Nucleus accumbens (tissue), 56 donors: Measurements from ENCODE around the gene FOXL3.
"Not testable (repeated sequence)": the region's sequence is repeated elsewhere in the genome, so short reads cannot be mapped to it uniquely, and the experiment has no call there.

Experiments used
- DNase-seq, 56 donors: peaks; one replicate each; lab custom pipeline; 2025; lab: John Stamatoyannopoulos, UW

FOXL3 gene

DNA sequence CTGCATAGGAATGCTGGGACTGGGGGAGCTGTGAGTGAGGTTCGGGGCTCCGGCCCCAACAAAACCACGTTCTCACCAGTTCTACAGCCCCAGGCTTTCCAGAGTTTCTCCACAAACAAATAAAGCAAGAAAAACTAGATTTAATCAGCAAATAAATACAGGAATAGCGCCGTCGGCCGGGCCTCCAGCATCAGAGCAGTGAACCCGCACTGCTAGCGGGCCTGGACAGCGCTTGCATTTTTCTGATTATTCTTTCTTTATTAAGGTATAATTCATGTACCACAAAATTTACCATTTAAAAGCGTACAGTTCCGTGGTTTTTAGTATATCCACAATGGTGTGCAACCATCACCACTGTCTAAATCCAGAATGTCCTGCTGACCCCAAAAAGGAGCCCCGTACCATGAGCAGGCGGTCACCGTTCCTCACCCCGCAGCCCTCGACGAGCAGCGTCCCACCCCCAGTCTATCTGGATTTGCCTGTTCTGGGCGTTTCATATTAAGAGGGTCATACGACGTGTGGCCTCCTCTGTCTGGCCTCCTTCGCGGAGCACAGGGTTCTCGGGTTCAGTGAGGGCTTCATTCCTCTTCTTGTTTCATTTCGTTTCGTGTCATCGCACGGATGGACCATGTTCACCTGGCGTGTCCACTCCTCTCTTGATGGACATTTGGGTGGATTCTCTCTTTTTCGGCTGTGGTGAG, 35.5 kb upstream of the FOXL3 start:
- DNase-seq = no peak

DNA sequence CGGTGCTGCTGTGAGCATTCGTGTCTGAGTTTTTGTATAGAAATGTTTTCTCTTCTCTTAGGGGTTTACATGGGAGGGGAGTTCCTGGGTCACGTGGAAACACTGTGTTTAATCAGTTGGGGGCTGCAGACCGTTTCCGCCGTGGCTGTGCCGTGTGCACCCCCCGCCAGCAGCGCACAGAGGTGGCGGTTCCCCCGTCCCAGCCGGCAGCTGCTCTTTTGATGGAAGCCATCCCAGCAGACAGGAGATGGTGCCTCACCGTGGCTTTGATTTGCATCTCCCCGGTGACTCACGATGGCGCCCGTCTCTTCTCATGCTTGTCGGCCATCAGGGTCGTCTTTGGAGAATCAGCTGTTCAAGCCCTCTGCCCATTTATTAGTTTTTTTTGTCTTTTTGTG, 34.9 kb upstream of the FOXL3 start:
- no peak for DNase-seq

DNA sequence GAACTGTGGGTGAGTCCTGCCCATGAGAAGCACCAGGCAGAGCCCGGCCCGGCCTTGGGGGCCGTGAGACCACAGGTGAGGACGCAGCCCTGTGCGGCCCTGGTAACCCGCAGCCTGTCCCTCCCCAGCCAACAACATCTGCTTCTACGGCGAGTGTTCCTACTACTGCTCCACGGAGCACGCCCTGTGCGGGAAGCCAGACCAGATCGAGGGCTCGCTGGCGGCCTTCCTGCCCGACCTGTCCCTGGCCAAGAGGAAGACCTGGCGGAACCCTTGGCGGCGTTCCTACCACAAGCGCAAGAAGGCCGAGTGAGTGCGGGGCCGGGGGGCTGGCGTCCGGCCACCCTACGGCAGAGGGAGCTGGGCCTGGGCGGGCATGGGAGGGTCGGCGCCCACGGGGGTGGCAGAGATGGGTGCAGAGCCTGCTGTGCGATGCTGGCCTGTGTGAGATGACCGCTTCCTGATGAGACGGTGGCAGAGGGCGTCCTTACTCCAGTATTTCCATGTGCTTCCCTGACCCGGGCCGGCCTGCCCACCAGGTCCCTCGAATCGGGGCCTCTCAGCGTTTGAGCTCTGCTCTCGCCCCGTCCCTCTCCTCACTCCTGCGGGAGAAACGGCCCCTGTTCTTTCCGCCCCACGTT, 34.1 kb upstream of the FOXL3 start:
- DNase-seq = no peak

DNA sequence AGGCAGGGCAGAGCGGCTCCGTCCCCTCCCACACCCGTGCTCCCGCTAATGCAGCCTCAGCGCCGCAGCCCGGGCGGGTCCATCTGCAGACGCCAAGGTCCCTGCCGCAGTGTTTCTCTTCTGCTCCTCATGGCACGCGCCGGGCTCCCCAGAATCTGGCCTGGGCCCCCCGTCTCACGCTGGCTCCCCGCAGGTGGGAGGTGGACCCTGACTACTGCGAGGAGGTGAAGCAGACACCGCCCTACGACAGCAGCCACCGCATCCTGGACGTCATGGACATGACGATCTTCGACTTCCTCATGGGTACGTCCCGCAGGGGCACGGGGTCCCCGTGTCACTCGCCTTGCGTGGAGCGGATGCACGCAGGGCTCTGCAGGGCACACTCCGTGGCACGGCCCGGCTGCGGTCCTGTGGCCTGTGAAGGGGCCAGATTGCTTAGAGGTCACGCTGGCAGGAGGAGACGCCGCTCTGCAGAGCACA, 33.5 kb upstream of the FOXL3 start:
- DNase-seq = no peak

DNA sequence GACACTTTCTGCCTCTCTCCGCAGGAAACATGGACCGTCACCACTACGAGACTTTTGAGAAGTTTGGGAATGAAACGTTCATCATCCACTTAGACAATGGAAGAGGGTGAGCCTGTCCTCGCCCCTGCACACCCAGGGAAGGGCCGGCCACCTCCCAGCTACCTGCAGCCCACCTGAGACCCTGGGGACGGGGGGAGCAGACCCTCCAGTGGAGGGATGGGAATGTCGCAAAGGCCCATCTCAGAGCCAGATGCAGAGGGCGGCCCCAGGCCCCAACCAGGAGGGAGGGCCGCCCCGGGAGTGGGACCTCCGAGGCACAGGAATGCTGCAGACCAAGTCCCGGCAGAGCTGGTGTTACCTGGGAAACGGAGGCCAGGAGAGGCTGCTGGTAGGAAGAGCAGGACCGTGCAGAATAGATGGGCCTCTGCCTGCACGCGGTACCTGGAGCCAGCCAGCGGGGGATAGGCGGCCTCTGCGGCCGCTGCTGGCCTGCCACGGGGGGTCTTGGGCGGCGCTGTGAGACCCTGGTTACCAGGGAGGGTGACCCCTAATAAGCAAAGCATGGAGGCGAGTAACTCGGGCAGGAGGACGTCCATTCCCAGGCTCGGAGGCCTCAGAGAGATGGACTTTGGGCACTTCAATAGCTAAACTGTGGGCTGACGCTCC, 32.9 kb upstream of the FOXL3 start:
- no peak for DNase-seq

DNA sequence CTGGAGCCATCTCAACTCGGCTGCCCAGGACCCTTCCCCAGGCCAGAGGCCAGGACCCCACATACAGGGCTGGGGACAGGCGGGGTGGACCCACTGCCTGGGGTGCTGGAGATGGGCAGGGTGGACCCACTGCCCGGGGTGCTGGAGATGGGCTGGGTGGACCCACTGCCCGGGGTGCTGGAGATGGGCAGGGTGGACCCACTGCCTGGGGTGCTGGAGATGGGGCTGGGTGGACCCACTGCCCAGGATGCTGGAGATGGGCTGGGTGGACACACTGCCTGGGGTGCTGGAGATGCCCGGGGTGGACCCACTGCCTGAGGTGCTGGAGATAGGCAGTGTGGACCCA, 32.4 kb upstream of the FOXL3 start:
- DNase-seq = no peak

DNA sequence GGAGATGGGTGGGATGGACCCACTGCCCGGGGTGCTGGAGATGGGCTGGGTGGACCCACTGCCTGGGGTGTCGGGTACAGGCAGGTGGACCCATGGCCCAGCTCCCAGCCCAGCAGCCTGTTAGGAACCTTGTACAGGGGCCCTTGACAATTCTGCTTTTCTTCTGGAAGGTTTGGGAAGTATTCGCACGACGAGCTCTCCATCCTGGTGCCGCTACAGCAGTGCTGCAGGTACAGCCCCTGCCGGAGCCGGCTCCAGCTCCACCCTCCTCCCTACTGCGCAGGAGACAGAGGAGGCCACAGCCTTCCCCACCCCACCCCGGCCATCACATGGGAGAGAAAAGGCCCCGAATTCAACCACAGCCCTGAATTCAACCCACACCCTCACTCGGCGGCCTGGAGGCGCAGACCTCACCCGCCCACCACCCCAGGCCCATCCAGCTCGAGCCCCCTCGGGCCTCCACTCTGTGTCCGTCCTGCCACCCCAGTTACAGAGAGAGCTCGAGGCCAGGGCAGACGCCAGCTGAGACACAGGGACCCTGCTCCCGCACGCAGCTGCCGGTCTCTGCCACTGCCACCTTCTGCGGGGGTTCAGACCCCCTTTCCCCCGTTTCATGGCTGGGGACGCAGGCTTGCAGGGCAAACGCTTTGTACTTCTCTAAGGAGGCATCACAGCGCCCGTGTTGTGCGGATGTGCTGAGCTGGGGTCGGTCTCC, 31.3 kb upstream of the FOXL3 start:
- DNase-seq = no peak

DNA sequence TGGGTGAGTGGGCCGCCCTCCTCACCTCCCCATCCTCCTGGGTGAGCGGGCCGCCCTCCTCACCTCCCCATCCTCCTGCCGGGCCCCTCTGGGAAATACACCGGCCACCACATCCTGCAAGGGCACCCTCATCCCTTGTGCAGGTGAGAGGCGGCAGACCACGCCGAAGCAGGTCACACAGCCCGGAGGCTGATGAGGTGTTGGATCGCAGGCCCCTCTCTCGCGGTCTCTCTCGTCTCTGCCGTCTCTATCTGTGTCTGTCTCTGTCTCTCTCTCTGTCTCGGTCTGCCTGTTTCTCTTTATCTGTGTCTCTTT, 30.8 kb upstream of the FOXL3 start:
- no peak for DNase-seq

DNA sequence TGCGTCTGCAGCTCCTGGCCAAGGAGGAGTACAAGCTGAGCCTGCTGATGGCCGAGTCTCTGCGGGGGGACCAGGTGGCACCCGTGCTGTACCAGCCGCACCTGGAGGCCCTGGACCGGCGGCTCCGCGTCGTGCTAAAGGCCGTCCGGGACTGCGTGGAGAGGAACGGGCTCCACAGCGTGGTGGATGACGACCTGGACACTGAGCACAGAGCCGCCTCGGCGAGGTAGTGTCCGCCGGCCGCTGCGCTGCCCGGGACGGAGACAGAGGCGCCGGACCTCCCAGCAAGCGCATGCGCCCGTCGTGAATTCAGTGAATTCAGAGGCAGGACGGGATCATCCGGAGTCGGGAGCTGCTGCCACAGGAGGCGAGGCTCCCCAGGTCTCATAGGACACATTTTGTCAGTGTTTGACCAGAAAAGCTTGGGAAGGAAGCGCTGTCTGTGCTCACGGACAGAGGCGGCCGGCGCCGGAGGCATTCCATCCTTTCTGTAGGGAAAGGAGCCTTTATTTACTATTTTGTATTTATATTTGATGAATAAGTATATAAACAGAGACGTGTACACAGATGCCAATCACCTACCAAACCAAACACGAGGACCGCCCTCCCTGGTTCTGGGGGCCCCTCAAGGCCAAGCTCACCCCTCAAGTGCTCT, 30.1 kb upstream of the FOXL3 start:
- no peak for DNase-seq

DNA sequence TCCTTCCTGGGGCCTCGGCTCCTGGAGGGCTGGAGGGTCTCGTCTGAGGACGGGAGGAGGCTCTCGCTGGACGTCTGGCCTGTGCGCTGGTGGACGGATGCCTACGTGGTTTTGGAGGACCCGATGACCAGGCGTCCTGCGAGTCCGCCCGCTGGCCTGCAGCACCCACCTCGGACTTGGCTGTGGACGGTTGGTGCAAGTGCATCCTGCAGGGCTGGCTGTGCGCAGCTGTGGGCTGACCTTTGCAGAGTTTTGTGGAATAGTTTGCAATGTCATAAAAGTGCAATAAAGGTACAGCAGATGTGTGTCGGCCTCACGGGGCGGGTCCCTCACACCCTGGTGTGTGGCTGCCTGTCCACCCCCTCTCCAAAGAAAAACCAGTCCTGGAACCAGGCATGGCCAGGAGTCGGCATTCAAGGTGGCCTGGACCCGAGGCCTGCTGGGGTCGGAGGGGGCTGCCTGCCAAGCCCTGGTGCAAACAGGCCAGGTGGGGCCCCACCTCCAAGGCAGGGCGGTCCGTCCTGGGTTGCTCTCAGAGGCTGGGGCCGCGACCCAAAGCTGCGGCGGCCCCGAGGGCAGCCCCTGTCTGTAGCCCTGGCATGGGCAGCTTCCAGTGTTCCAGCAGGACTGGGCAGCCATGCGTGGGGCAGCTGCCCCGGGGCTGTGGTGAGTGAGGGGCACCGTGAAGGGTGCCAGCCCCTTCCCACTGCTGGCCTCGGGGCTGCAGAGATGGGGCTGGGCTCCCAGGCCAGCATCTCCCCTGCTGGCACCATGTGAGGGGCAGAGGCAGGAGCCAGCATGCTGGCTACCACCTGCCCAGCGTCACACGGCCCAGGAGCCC, 29.3 kb upstream of the FOXL3 start:
- no peak for DNase-seq

DNA sequence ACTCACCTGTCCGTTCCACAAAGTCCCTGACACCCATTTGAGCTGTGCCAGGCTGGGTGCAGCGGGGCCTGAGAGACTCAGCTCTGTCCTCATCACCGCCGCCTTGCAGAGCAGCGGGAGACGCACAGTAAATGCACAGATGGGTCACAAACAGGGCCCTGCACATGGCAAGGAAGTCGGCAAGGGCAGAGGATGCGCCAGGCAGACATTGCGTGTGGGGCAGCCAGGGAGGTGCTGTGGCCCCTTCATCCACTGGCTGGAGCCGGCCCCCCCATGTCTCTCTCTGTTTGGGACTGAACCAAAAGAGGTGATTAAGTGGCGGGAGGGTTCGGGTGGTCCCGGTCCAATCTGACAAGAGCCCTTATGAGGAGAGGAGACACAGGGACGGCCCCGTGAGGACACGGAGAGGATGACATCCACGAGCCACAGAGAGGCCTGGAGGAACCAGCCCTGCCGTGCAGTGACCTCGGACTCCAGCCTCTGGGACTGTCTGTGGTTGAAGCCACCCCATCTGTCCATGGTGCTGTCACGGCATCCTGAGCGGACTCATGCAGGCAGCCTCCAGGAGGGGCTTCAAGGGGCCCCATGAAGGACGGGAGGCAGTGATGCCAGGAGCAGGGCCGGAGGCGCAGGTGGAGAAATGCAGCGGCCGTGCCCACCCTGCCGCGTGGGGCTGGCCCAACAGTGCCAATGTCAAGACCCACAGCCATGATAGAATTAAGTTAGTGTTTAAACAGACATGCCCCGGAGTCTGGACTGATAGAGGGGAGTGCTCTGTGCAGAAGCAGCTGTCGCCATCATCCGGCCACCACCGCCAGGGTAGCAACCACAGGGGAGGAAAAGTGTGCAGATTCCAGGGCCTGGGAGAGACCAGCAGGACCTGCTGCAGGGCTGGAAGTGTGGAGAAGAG, 28.4 kb upstream of the FOXL3 start:
- no peak for DNase-seq

DNA sequence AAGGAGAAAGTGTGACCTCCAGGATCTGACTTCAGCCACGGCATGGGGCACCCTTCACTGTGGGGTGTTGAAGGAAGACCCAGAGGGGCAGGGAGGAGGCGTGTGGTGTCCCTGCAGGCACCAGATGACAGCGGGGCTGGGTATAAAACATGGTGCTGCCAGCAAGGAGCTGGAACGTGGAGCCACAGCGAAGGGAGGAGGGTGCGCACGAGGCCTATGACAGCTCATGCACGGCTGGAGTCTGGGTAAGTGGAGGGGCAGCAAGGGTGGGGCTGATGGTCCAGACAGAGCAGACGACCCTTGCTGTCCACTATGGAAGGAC, 27.8 kb upstream of the FOXL3 start:
- no peak for DNase-seq

DNA sequence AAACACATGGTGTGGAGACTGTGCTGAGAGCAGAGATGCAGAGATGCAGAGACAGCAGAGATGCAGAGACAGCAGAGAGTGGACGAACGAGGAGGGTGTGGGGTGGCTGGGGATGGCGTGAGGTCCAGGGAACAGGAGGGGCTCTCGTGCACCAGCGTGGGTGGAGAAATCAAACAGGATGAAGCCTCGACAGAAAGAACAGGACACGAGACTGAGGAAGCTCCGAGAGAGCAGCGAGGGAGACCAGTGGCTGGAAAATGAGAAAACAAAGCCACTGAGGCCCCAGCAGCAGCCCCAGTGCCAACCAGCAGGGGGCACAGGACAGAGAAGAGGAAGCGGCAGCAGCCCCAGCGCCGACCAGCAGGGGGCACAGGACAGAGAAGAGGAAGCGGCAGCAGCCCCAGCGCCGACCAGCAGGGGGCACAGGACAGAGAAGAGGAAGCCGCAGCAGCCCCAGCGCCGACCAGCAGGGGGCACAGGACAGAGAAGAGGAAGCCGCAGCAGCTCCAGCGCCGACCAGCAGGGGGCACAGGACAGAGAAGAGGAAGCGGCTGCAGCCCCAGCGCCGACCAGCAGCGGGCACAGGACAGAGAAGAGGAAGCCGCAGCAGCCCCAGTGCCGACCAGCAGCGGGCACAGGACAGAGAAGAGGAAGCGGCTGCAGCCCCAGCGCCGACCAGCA, 27.2 kb upstream of the FOXL3 start:
- DNase-seq = not testable (repeated sequence)

DNA sequence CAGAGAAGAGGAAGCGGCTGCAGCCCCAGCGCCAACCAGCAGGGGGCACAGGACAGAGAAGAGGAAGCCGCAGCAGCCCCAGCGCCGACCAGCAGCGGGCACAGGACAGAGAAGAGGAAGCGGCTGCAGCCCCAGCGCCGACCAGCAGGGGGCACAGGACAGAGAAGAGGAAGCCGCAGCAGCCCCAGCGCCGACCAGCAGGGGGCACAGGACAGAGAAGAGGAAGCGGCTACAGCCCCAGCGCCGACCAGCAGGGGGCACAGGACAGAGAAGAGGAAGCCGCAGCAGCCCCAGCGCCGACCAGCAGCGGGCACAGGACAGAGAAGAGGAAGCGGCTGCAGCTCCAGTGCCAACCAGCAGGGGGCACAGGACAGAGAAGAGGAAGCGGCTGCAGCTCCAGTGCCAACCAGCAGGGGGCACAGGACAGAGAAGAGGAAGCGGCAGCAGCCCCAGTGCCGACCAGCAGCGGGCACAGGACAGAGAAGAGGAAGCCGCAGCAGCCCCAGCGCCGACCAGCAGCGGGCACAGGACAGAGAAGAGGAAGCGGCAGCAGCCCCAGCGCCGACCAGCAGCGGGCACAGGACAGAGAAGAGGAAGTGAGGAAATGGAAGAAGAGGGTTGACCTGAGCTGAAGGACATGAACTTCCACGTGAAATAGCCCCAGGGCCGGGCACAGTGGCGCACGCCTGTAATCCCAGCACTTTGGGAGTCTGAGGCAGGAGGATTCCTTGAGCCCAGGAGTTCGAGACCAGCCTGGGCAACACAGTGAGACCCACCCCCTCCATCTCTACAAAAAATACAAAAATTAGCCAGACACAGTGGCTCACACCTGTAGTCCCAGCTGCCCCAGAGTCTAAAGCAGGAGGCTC, 26.3 kb upstream of the FOXL3 start:
- peak in 1 of 56 donors; percentile 70 for DNase-seq

DNA sequence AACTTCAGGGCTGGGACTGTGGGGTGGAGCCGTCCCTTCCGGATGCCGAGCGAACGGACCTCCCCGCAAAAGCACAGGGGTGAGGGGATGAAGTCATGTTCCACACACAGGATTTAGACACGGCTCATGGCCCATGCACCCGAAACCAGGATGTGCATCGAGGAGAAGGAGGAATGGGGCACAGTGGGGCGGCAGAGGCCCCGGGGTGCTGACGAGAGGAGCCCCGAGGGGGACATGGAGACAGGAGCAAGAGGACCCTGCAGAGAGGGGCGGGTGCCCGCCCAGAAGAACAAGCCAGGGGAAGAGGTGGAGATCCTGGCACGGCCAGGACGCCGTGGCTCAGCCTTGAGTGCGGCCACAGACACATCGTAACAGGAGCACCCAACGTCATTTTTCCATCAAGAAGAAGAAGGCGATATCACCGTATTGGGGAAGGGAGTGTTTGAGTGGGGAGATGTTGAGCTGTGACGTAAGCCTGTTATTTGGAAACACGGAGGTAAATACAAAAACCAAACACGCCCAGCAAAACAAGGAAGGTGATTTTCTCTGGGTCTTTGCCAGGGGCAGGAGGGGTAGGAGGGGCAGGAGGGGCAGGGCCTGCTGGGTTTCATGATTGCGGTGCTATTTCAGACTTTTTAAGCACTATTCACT, 25.3 kb upstream of the FOXL3 start:
- DNase-seq = no peak

DNA sequence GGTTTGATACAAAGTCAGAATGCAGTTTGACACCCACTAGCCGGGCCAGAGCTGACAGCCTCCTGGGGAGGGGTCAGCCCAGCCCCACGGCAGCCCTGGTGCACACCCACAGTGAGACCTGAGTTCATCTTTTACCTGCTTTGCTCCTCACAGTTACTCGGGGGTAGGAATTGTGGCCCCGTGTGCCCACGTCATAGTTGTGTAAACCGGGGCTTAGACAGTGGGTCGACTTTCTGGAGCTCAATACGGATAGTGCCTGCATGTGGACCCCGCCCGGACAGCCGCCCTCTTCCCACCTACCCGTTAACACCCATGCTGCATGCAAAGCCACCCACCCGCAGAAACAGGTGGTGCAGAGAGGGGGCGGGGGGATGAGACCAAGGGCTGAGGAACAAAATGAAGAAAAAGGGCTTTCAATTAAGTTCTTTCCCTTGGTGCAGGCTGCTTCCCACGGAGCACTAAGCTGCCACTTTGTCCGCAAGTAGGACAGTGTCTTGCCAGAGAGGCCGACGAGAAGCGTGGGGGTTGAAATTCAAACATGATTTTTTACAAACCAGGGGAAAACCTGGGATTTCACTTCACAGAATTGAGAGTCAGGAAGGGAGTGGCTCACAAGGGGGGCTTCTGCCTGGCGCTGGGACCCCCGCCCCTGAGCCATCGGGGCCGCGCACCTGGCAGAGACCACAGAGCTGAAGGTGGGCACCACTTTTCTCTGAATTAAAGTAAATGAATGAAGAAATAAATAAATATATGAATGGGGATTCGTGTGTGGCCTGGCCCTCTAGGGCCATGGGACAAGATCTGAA, 24.6 kb upstream of the FOXL3 start:
- peak in 4 of 56 donors; percentile 7 to 39 (median 18) for DNase-seq
